OCI-LY7 (cell line): ENCODE data around the gene SLC25A30. TPM values are rescaled to one million over a fixed set of nuclear protein-coding genes. Genes with fewer than 3 reads are reported as not detected.

Source experiments
- BruUV-seq: library from RNA; stranded (reverse); fragments of 400-500 nt; replicated peaks from 2 replicates; lab custom pipeline; 2021; lab: Mats Ljungman, UMichigan
- CTCF ChIA-PET: fragments of 300-600 bp; sonication (Branson Sonifier 250); formaldehyde crosslinking; loops from one replicate; lab custom pipeline; 2022; ENCODE audit warnings: antibody characterized with exemption; ENCODE audit not compliant: unreplicated experiment; lab: Charles Lee
- POLR2A ChIA-PET: fragments of 300-600 bp; sonication (Branson Sonifier 250); formaldehyde crosslinking; loops from one replicate; lab custom pipeline; 2022; ENCODE audit warnings: antibody characterized with exemption; lab: Charles Lee
- DNase-seq: peaks from one replicate; pipeline ENCODE4 v3.0.0-alpha.2; 2015; ENCODE audit warnings: low spot score
- H2AFZ ChIP-seq: fragments of 200-600 bp; sonication (generic), shearing (Covaris generic); 2 replicates; pipeline ENCODE4 v1.6.1; 2014; ENCODE audit warnings: mild to moderate bottlenecking, antibody characterized with exemption, low read length, moderate library complexity
- H3K27ac ChIP-seq: fragments of 200-600 bp; sonication (generic); 2 replicates; pipeline ENCODE4 v1.5.1; 2014; ENCODE audit warnings: mixed run types, low read depth, mild to moderate bottlenecking, moderate library complexity, low read length, inconsistent platforms; ENCODE audit not compliant: poor library complexity, severe bottlenecking
- H3K36me3 ChIP-seq: fragments of 200-600 bp; sonication (generic); 2 replicates; pipeline ENCODE4 v1.6.1; 2014; ENCODE audit warnings: mild to moderate bottlenecking, antibody characterized with exemption, low read length, moderate library complexity, mixed read lengths; ENCODE audit not compliant: insufficient read depth
- H3K4me1 ChIP-seq: fragments of 200-600 bp; sonication (generic); 2 replicates; pipeline ENCODE4 v1.5.1; 2014; ENCODE audit warnings: mild to moderate bottlenecking, low read length; ENCODE audit not compliant: insufficient read depth, poor library complexity, severe bottlenecking
- H3K4me2 ChIP-seq: fragments of 200-600 bp; sonication (generic); 2 replicates; pipeline ENCODE4 v1.6.1; 2014; ENCODE audit warnings: mild to moderate bottlenecking, low read length
- H3K4me3 ChIP-seq: fragments of 200-600 bp; sonication (generic); 2 replicates; pipeline ENCODE4 v1.5.1; 2014; ENCODE audit warnings: mild to moderate bottlenecking, low read depth, low read length; ENCODE audit not compliant: poor library complexity, severe bottlenecking
- H3K79me2 ChIP-seq: fragments of 200-600 bp; sonication (generic); 2 replicates; pipeline ENCODE4 v1.6.1; 2016; ENCODE audit warnings: low read depth, mild to moderate bottlenecking, low read length, moderate library complexity, mixed read lengths; ENCODE audit not compliant: insufficient read depth
- H3K9me2 ChIP-seq: fragments of 200-600 bp; sonication (generic); 2 replicates; pipeline ENCODE4 v1.6.1; 2016; ENCODE audit warnings: mild to moderate bottlenecking, low read length, mixed read lengths; ENCODE audit not compliant: insufficient read depth
- H3K9me3 ChIP-seq: fragments of 200-600 bp; sonication (generic); 2 replicates; pipeline ENCODE4 v1.6.1; 2014; ENCODE audit warnings: mild to moderate bottlenecking, mixed run types, low read length, mixed read lengths
- H4K20me1 ChIP-seq: fragments of 200-600 bp; sonication (generic); 2 replicates; pipeline ENCODE4 v1.6.1; 2014; ENCODE audit warnings: mild to moderate bottlenecking, antibody characterized with exemption, low read length, moderate library complexity, mixed read lengths; ENCODE audit not compliant: insufficient read depth
- EZH2phosphoT487 ChIP-seq: fragments of 200-600 bp; sonication (generic); IDR thresholded peaks from 2 replicates; pipeline ENCODE4 v1.6.1; 2018; ENCODE audit warnings: low read depth, borderline replicate concordance, mild to moderate bottlenecking, mixed run types, antibody characterized with exemption, low read length, moderate library complexity, mixed read lengths
- intact Hi-C: fragments of 100-400 bp; cut with micrococcal nuclease; formaldehyde crosslinking; loops from one replicate; pipeline ENCODE4 v1.10.0; 2022; ENCODE audit not compliant: unreplicated experiment
- total RNA-seq, 2 experiments: library from RNA; depleted of rRNA in 1 of 2; stranded (reverse); fragments of >200 nt in 1 of 2; shearing (Covaris generic) in 1 of 2; gene quantifications; 2 replicates each; pipeline ENCODE4 v1.2.3, GENCODE V29; 2014 to 2022
- TF ChIP-seq, protein P1 (sequence below): fragments of 200-600 bp; sonication (generic); conservative IDR thresholded peaks from 2 replicates; pipeline ENCODE4 v1.5.1; 2014; ENCODE audit warnings: mild to moderate bottlenecking, antibody characterized with exemption, low read length, moderate library complexity, mixed read lengths

Gene SLC25A30
- total RNA-seq, 2 experiments from 2014 or later = 0.78 to 1.5 TPM

DNA sequence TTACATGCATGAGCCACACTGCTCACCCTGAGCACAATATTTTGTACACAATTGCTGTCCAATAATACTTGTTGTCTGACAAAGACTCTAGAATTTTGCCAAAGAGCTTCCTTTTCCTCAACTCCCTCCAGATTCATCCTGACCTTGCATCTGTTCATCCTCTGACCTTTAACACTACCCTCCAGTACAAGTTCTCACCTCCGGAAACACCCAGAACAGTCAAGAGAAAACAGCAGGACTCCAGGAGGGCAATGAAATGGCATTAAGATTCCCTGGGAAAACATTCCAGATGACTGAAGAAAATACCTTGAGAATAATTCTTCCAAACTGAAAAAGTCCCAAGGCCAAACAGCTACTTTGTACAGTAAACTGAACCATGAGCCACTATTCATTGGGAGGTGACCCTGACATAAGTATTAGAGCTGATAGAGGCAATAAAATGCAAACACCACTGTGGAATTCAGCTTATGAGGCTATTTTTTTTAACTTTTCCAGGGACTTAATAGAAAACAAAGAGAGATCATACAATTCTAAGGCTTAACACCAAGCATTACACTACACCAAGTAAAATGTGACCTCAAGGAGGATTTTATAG is 30.9 kb upstream of the SLC25A30 start:
- CTCF ChIA-PET = no interaction called here
- H3K9me3 ChIP-seq = no peaks in the 10 kb centered on the region
- POLR2A ChIA-PET = interaction anchor here (1.0 kb wide), 1 partner anchor 20 kb away, joined by 3 read pairs; no protein-coding TSS in a partner anchor
- no peak overlapping the region for H3K27ac ChIP-seq
- H3K4me1 ChIP-seq = no peaks in the 10 kb centered on the region
- H3K4me3 ChIP-seq = no peak overlapping the region
- no peaks in the 10 kb centered on the region for H3K9me2 ChIP-seq
- no peak overlapping the region for H3K4me2 ChIP-seq
- no peaks in the 10 kb centered on the region for H3K79me2 ChIP-seq
- no peak for DNase-seq
- intact Hi-C loops = no loop called here
- H4K20me1 ChIP-seq = no peaks in the 10 kb centered on the region
- BruUV-seq = no TSS peak
- H3K36me3 ChIP-seq = no peaks in the 10 kb centered on the region
- TF ChIP-seq, protein P1, sequence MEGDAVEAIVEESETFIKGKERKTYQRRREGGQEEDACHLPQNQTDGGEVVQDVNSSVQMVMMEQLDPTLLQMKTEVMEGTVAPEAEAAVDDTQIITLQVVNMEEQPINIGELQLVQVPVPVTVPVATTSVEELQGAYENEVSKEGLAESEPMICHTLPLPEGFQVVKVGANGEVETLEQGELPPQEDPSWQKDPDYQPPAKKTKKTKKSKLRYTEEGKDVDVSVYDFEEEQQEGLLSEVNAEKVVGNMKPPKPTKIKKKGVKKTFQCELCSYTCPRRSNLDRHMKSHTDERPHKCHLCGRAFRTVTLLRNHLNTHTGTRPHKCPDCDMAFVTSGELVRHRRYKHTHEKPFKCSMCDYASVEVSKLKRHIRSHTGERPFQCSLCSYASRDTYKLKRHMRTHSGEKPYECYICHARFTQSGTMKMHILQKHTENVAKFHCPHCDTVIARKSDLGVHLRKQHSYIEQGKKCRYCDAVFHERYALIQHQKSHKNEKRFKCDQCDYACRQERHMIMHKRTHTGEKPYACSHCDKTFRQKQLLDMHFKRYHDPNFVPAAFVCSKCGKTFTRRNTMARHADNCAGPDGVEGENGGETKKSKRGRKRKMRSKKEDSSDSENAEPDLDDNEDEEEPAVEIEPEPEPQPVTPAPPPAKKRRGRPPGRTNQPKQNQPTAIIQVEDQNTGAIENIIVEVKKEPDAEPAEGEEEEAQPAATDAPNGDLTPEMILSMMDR = no peak
- TF ChIP-seq EZH2phosphoT487 = no peak
- H2AFZ ChIP-seq = no peak overlapping the region

- no TSS peak for BruUV-seq
- POLR2A ChIA-PET = no interaction called here
- Histone ChIP-seq H3K9me2 (no peaks in the 10 kb centered on the region), H3K4me3 (no peak overlapping the region), H3K36me3 (no peaks in the 10 kb centered on the region), H3K4me1 (no peaks in the 10 kb centered on the region), H3K79me2 (no peaks in the 10 kb centered on the region), H4K20me1 (no peaks in the 10 kb centered on the region), H3K27ac (no peak overlapping the region), H2AFZ (no peak overlapping the region), H3K9me3 (no peaks in the 10 kb centered on the region), H3K4me2 (no peak overlapping the region)
- DNase-seq = no peak
- intact Hi-C loops = no loop called here
- CTCF ChIA-PET = no interaction called here
- TF ChIP-seq EZH2phosphoT487 = no peak
- TF ChIP-seq, protein P1 = no peak
Measured at GRCh38 chr13:45447050-45447661, 29.0 kb upstream of the SLC25A30 start.

- no peaks in the 10 kb centered on the region for H3K36me3 ChIP-seq
- CTCF ChIA-PET = no interaction called here
- H3K27ac ChIP-seq = no peak overlapping the region
- H3K4me1 ChIP-seq = peaks cover 8% of the 10 kb centered on the region
- POLR2A ChIA-PET = no interaction called here
- no peaks in the 10 kb centered on the region for H3K9me2 ChIP-seq
- H3K9me3 ChIP-seq = no peaks in the 10 kb centered on the region
- no peak overlapping the region for H2AFZ ChIP-seq
- no peaks in the 10 kb centered on the region for H4K20me1 ChIP-seq
- no peak overlapping the region for H3K4me2 ChIP-seq
- TF ChIP-seq, protein P1 = no peak
- no peak for TF ChIP-seq EZH2phosphoT487
- H3K79me2 ChIP-seq = no peaks in the 10 kb centered on the region
- intact Hi-C loops = no loop called here
- H3K4me3 ChIP-seq = no peak overlapping the region
- no TSS peak for BruUV-seq
- DNase-seq = no peak
Measured at GRCh38 chr13:45446181-45446580, 28.0 kb upstream of the SLC25A30 start.
